HG03378 (cell line): ENCODE results near the gene PTTG1IP2.

Experiments
- ATAC-seq: cut with Tn5 transposase; IDR thresholded peaks from one replicate; pipeline ENCODE4 v1.9.1; 2021; ENCODE audit warnings: mild to moderate bottlenecking, moderate library complexity; ENCODE audit not compliant: unreplicated experiment

Gene PTTG1IP2

DNA sequence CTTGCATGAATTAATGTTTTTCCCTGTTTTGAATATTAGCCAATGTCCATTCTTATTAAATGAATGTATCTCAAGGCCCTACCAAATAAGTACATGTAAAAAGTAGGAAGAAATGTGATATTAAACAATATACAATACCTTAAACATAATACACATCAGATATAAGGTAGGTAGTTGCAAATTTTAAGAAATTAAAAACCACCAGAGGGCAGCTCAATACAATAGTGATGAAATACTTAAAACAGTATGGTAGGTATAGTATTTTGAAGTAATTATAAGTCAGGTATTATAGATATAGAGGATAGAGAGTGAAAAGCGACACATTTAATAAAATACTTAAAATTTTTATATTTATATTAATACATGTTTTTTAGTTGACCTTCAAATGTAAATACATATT lies 83.1 kb downstream of the PTTG1IP2 start:
- ATAC-seq, result no peak

- ATAC-seq, result no peak
These were observed 91.3 kb downstream of the PTTG1IP2 start for GRCh38 chr7:90560730-90561129.
